Activated CD4-positive, alpha-beta T cell treated with anti-CD3 and anti-CD28 coated beads, Interleukin-2, amount 50 U/mL, for 16 hours (primary cell): ENCODE results near the gene UPK2.
"Not testable (repeated sequence)": the region's sequence is repeated elsewhere in the genome, so short reads cannot be mapped to it uniquely, and the experiment has no call there.

Source experiments
- DNase-seq: peaks from one replicate; pipeline ENCODE4 v3.0.0-alpha.2; 2020

The UPK2 gene

DNA sequence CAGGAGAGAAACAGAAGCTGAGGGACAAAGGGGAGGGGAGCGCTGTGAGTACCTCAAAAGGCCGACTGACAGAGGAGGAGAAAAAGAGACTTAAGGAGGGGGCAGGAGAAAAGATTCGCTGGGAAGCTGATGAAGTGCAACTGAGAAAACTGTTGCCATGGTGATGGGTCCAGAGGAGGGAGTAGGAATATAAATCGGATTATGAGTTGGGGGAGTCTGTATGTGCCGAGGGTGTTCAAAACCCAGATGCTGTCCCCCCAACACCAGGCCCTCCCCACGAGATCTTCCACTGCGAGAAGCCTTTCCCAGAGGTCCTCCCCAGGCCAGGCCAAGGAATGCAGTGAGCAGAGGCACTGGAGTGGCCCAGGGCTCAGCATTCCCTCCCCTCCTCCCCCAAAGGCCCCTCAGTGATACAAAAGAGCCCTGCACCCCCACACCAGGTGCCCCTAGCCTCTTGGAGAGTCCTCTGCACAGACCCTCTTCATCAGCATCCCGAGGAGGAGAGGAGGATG, 16.6 kb upstream of the UPK2 start:
- no peak for DNase-seq

DNA sequence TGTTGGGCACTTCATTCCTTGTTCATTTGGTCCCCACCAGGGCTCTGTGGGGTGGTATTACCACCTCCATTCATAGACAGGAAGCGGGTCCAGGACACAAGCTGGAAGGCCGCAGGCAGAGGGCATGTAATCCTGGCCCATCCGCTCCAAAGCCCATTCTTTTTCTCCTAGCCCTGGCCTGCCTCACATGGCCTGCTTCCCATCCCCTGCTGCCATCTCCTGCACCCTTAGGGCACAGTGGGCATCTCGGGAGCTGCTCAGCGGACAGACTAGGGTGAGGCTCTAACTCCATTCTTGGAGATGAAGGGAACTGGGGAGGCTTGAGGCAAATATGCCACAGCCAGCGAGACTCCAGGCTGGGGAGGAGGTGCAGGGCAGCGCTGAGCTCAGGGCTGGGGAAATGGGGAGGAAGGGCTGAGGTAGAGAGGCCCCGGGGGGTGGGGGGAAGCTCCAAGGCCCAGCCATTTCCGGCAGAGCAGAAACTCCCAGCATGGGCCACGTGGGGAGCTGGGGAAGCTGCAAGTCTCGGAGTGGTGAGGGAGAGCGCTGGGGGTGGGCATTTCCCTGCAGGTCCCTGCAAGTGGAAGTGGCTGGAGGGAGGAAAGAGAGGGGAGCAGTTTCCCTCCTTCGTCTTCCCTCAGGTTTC, 16.0 kb upstream of the UPK2 start:
- peak; percentile 62 for DNase-seq

DNA sequence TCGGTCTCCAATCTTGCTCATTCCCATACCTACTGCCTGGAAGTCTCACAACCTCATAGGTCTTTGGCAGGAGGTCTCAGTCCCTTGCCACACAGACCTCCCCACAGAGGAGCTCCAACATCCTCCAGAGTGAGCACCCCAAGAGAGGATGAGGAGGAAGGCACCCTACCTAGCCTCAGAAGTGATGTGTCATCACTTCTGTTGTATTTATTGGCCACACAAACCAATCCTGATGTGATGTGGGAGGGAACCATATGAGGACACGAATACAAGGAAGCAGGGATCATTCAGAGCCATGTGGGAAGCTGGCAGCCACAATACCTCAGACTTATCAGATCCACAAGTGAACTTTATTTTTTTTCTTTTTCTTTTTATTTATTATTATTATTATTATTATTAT, 9.0 kb upstream of the UPK2 start:
- DNase-seq: no peak

DNA sequence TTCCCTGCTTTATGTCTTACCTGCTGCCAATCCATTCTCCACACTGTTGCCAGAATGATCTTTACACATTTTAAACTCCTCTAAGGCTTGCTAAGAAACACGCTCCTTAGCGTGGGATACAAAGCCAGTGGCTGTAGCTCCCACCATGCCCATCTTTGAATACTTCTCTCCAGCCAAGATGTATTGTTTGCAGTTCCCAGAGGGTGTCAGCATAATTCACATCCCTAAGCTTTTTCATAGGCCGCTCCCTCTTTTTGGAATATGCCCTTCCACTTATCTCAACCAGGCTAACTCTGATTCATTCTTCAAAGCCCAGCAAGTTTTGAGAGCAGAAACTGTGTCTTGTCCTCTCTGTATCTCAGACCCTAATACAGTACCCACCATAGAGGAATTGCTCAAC, 8.1 kb upstream of the UPK2 start:
- no peak for DNase-seq

DNA sequence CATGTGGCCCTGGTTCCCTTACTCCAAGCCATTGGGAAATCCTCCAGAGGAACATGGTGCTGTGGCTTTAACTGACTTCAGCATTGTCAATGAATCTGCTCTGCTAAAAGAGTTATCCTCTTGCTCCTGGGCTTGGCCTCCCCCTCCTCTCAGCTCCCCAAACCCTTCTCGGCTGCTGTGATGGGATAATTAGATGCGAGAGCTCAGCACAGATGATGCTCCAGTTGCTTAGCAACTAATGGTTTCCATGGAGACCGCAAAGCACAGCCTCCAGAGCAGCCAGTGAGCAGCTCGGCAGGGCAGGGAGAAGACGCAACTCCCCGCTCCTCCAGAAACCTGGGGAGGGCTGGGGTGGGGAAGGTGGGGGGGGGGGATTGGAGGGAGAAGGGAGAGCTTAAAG, 2.8 kb upstream of the UPK2 start:
- DNase-seq: no peak

DNA sequence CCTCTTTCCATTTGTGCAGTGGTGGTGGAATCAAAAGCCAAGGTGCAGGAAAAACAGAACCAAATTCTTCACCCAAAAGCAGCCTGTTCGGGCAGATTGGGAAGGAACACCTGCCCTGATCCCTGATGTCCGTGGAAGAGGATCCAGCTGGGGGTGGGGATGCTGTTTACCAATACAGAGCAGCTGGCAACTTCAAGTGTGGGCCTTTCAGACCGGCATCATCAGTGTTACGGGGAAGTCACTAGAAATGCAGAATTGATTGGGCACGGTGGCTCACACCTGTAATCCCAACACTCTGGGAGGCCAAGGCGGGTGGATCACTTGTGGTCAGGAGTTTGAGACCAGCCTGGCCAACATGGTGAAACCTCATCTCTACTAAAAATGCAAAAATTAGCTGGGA, 2.1 kb upstream of the UPK2 start:
- DNase-seq: not testable (repeated sequence)

DNA sequence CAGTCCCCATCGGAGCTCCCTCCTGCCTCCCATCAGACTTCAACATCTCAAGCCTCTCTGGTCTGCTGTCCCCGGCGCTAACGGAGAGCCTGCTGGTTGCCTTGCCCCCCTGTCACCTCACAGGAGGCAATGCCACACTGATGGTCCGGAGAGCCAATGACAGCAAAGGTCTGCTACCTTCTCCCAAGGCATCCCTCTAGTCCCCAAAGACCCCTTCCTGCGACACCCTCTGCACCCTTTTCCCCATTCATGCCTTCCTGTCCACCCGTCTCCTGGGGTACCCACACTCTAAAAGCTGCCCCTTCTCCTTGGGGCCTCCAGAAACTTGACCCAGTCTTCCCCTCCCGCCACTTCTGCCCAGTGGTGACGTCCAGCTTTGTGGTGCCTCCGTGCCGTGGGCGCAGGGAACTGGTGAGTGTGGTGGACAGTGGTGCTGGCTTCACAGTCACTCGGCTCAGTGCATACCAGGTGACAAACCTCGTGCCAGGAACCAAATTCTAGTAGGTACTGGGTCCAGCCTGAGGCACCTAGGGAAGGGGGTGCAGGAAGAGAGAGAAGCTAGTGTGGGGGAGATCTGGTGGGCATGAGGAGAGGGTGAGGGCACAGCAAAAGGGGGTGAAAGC, 860 bp downstream of the UPK2 start:
- DNase-seq: no peak

DNA sequence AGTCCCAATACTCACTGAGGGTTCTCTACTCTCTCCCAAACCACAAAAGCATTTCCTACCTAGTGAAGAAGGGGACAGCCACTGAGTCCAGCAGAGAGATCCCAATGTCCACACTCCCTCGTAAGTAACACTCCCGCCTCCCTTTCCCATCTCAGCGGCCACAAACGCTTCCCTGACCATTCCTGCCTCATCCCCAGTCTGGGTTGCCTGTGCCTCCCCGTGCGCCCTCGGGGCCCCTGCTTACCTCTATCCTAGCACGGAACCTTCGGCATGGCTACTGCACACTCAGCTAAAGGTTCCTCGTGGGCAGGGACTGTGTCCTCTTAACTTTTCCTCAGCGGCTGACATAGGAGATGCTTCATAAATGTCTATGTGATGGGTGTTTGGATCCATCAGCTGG, 1.5 kb downstream of the UPK2 start:
- DNase-seq: no peak

DNA sequence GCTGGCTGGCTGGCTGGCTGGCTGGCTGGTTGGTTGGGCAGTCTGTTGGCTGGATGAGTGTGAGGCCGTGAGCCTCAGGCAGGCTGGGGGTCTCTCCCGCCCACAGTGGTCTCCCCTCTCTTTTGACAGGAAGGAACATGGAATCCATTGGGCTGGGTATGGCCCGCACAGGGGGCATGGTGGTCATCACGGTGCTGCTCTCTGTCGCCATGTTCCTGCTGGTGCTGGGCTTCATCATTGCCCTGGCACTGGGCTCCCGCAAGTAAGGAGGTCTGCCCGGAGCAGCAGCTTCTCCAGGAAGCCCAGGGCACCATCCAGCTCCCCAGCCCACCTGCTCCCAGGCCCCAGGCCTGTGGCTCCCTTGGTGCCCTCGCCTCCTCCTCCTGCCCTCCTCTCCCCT, 1.9 kb downstream of the UPK2 start:
- DNase-seq: no peak

DNA sequence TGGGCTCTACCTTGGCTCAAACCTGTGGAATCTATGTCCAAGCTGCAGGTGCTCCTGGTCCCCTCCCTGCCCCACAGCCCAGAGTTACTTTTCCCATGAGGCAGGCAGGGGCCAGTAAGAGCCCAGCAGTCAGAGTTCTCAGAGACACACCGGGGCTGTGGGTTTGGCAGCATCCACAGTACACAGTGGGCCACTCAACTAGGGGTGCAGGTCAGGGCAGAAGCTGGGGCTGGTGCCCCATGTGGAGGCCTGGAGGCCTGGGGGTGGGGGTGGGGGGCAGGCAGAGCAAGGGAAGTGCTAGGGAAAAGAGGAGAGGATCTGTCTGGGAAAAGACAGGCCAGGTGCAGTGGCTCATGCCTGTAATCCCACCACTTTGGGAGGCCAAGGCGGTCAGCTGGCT, 2.5 kb downstream of the UPK2 start:
- no peak for DNase-seq

DNA sequence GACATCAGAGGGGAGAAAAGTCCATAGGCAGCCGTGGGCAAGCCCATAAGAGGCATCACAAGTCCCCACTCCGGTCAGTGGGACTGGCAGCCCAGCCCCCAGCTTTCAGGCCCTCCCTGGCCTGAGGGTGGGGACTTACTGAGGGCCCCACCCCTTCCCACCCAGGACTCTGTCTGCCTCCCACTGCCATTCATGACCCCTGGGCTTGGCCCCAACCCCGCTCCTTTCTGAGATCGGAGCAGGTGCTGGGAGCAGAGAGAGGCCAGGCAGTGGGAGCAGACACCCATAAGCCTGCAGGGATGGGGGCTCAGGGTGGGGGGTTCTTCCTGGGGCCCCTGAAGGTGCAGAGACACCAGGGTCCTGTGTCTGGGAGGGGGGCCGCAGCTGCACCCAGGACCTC, 5.1 kb downstream of the UPK2 start:
- DNase-seq: no peak

DNA sequence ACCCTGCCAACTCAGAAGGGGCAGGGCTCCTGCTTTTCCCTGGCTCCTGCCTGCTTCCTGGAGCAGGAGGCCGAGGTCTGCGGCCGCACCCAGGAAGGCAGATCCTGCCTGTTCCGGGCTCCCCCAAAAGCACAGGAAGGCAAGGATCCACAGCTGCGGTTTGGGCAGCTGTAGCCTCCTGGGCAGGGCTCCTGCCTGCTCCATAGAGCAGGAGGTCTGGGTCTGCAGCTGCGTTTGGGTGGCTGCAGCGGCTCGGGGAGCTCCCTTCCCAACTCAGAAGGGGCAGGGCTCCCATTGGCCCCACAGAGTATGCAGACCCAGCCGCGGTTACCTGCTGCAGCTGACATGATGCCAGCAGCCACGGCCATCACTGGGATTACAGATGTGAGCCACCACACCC, 5.5 kb downstream of the UPK2 start:
- no peak for DNase-seq

DNA sequence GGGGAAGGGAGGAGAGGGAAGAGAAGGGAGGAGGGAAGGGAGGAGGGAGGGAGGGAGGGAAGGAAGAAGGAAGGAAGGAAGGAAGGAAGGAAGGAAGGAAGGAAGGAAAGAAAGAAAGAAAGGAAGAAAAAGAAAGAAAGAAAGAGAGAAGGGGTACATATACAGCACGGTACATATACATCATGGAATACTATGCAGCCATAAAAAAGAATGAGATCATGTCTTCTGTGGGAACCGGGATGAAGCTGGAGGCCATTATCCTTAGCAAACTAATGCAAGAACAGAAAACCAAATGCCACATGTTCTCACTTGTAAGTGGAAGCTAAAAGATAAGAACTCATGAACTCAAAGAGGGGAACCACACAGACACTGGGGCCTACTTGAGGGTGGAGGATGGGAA, 13.4 kb downstream of the UPK2 start:
- DNase-seq: not testable (repeated sequence)

DNA sequence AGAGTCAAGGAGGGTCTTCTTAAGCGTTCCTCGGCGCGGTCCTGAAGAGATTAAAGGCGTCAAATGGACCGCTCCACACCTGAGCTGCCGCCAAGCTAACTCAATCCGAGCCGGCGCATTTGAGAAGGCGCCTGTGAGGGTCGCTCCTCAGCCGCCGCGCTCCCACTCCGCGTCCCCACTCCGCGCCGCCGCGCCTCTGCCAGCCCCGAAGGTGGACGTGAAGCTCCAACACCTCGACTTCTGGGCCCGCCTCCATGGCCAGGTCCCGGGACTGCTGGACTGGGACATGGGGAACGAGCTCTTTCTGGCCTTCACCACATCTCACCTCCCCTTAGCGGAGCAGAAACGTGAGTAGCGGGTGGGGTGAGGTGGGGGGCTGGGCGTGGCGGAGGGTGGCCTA, 15.5 kb downstream of the UPK2 start, which contains the start of gene FOXR1:
Gene FOXR1 (plus strand): TSS at position 116 of the 400 bp plus-strand sequence. CDS start 171 bp downstream, at position 287.
- DNase-seq: no peak

DNA sequence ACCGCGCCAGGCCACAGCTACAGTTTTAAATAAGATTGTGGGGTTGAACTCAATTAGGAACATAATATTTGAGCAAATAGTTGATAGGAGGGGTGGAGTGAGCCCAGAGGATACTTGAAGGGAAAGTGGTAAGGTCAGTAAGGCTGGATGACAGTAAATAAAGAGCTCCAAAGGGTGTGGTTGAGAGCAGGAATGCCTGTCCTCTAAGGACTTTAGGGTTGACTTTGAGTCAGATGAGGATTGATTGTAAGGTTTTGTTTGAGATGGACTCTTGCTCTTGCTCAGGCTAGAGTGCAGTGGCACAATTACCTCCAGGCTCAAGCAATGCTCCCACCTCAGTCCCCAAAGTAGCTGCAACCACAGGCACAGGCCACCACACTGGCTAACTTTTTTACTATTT, 17.9 kb downstream of the UPK2 start:
- DNase-seq: no peak

DNA sequence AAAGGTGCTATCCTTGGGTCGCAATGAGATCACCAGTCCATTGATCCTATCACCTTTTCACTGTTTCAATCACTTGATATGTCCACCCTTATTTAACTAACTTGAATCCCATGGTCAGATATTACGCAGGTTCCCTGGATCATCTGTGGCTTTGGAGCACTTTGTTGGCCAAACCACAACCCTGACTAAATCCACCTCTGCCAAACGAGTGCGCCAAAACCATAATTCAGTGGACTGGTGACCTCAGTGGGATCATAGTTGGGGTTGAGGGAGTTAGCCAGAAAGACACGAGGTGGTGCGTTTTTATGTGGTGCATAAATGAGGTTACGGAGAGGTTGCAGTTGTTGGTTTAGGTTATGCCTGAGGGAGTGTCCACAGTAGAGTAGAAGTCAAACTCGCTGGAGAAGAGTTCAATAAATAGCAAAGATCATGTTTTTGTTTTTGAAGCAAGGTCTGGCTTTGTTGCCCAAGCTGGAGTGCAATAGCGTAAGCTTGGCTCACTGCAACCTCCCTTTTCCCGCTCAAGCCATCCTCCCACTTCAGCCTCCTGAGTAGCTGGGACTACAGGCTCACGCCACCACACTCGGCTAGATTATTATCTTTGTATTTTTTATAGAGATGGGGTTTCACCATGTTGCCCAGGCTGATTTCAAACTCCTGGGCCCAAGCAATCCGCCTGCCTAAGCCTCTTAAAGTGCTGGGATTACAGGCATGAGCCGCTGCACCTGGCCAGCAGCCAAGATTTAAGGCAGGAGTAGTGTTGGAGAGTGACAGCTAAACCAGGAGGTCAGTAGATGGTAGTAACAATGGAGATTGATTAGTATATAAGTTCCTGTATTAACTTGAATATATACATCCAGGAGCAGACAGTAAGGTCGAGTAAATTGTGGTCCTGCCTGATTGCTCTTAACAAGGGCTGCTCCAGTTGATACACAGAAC, 19.9 kb downstream of the UPK2 start:
- no peak for DNase-seq

DNA sequence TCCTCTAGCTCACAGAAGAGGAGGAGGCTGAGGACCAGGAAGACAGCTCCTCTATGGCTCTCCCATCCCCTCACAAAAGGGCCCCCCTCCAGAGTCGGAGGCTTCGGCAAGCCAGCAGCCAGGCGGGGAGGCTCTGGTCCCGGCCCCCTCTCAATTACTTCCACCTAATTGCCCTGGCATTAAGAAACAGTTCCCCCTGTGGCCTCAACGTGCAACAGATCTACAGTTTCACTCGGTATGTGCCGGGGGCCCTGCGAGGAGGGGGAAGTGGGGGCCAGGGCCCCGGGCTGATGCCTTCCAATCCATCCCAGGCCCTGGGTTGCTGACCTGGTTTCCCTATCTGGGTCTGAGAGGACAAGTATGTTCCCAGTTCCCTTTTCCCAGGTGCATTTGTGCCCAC, 23.3 kb downstream of the UPK2 start:
- DNase-seq: no peak

DNA sequence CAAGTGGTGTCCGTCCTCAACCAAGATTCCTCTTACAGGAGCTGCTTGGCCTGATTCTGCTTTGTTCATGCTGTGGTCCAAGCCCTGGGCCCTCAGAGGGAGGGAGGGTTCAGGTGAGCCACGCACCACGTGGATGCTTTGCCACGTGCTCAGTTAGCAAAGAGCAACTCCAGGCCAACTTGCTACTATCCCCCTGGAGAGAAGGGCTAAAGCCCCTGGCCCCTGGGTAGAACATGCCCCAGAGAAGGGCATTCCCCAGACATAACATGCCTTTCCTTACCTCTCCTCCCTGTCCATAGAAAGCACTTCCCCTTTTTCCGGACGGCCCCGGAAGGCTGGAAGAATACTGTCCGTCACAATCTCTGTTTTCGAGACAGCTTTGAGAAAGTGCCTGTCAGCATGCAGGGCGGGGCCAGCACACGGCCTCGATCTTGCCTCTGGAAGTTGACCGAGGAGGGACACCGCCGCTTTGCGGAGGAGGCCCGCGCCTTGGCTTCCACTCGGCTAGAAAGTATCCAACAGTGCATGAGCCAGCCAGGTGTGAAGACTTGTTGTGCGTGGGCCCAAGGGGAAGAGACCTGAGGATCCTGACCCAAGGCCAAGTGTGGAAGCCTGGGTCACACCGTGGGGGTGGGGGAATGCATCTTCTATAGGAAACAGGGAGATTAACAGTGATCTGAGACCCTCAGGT, 24.2 kb downstream of the UPK2 start:
- DNase-seq: no peak

DNA sequence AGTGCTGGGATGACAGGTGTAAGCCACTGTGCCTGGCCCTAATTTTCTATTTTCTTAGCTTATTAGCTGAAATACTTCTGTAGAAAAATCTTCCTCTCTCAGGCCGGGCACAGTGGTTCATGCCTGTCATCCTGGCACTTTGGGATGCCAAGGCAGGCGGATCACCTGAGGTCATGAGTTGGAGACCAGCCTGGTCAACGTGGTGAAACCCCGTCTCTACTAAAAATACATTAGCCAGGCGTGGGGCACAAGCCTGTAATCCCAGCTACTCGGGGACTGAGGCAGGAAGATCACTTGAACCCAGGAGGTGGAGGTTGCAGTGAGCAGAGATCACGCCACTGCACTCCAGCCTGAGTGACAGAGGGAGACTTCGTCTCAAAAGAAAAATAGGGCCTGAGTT, 28.2 kb downstream of the UPK2 start:
- not testable (repeated sequence) for DNase-seq

DNA sequence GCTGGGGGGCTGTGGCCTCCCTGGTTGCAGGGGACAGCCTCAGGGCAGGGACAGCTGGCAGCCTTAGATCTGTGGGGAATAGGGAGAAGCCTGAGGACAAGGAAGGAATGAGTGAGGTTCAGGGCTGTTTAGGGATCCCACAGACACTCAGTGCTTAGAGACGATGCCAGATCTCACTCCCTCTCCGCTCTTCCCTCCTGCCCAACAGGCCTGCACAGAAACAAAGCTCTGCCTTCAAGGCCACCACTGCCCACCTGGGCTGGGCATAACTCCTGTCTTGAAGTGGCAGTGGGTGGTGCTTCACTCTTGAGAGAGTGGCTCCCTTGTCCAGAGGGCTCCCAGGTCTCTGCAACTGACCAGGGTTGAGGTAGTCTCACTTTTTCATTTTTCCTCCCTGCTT, 28.7 kb downstream of the UPK2 start:
- DNase-seq: no peak

DNA sequence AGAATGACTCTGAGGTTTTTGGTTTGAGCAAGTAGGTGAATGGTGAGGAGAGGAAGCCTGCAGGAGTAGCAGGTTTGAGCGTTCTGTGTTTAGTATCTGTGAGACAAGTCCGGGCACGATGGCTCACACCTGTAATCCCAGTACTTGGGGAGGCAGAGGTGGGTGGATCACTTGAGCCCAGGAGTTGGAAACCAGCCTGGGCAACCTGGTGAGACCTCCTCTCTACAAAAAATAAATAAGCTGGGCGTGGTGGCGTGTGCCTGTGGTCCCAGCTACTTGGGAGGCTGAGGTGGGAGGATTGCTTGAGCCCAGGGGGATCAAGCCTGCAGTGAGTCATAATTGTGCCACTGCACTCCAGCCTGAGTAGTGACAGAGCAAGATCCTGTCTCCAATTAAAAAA, 32.2 kb downstream of the UPK2 start:
- no peak for DNase-seq

DNA sequence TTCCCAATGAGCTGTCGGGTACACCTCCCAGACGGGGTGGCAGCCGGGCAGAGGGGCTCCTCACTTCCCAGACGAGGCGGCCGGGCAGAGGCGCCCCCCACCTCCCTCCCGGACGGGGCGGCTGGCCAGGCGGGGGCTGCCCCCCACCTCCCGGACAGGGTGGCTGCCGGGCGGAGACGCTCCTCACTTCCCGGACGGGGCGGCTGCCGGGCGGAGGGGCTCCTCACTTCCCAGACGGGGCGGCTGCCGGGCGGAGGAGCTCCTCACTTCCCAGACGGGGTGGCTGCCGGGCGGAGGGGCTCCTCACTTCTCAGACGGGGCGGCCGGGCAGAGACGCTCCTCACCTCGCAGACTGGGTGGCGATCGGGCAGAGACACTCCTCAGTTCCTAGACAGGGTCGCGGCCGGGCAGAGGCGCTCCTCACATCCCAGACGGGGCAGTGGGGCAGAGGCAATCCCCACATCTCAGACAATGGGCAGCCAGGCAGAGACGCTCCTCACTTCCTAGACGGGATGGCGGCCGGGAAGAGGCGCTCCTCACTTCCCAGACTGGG, 35.5 kb downstream of the UPK2 start:
- not testable (repeated sequence) for DNase-seq
